Stimulated activated CD8-positive, alpha-beta memory T cell treated with anti-CD3 and anti-CD28 coated beads, Interleukin-12 subunit alpha, Interleukin-12 subunit beta, amount 100 ng/mL, for 4 hours (primary cell): Measurements from ENCODE around the gene CPS1.

Experiments used
- DNase-seq: peaks from one replicate; pipeline ENCODE4 v3.0.0-alpha.2; 2020; ENCODE audit warnings: low read depth

The CPS1 gene

GRCh38 chr2:210606001-210606400 is 49.6 kb downstream of the CPS1 start:
- DNase-seq = no peak

DNA sequence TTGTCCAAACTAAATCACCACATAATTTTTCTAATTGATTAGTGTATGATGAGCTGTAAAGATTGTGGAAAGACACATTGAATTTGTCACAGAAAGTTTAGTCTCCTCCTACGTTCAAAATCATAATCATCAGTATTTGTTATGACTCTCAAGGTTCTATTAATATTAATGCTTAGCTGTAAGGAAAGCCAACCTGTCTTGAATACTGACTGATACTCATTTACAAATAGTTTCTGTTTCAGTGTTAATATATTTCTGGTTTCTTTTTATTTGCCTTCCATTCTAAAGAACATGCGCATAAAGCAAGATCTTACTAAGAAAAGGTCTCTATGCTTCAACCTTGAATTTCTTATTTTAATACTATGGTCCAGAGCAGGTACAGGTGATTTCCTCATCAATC is 55.1 kb downstream of the CPS1 start:
- no peak for DNase-seq

GRCh38 chr2:210616074-210616473 is 59.7 kb downstream of the CPS1 start:
- no peak for DNase-seq

DNA sequence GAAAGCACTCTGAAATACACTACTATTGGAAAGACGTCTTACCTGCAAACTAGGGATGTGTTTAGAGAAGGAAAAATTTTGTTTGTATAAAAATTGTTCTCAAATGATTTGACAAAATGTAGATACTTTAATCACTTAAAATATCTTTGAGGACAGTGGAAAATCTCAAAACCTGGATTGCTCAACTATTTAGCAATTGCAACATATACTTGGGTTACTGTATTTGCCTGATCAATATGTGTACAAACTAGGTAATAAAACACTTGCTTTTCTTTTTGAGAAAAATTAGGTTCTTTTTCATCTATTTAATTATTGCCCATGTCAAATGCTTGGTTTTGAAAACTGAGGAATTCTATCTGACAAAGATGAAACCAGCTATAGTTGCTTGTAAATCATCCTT is 60.9 kb downstream of the CPS1 start:
- DNase-seq = no peak

DNA sequence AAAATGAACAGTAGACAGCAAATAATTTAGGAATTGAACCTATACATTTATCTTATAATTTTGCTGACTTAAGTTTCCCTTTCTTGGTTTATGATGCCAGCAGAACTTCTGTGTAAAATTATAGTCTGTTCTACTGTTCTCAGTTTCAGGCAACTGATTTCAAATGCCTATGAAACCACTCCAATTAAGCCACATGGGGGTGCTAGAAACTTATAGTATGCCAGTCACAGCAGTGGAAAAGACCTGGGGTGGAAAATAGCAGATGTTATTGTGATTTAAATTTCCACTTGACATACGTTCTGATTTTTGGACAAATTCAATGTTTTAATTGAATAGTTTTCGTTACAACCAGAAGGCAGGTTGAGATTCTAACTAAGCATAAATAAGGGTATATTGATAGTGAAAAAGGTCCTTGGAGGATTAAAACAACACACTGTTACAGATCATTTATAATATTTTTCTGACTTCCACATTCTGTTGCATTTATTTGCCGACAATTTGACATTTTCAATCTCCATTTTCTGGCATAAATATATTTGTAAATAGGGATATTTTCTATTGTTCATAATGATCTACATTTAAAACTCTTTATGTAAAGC is 61.4 kb downstream of the CPS1 start:
- DNase-seq = no peak

DNA sequence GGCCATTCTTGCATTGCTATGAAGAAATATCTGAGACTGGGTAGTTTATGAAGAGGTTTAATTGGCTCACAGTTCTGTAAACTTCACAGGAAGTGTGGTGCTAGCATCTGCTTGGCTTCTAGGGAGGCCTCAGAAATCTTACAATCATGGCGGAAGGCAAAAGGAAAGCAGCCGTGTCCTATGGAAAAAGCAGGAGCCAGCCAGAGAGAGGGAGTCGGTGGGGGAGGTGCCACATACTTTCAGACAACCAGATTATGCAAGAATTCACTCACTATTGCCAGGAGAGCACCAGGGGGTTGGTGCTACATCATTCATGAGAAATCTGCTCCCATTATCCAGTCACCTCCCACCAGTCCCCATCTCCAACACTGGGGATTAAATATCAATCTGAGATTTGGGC is 64.1 kb downstream of the CPS1 start:
- DNase-seq = no peak

DNA sequence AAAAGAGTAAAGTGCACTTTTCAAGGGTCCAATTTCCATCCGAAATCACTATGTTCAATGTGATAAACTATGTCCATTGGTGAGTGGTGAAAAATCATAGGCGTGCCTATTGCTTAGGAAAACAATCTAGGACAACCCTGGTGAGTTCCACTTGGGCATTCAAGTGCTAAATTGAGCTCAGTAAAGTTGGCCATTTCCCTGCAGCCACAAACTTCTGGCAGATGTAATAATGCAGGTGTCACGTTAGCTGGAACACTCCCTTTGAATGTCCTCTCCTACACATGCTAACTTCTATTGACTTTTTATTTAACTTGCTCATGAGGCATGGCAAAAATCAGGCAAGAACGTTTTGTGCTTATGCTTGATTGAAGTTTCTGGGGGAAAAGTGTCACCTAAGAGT is 67.1 kb downstream of the CPS1 start:
- DNase-seq = no peak

- no peak for DNase-seq
Measured at GRCh38 chr2:210626849-210627248, 70.5 kb downstream of the CPS1 start.

DNA sequence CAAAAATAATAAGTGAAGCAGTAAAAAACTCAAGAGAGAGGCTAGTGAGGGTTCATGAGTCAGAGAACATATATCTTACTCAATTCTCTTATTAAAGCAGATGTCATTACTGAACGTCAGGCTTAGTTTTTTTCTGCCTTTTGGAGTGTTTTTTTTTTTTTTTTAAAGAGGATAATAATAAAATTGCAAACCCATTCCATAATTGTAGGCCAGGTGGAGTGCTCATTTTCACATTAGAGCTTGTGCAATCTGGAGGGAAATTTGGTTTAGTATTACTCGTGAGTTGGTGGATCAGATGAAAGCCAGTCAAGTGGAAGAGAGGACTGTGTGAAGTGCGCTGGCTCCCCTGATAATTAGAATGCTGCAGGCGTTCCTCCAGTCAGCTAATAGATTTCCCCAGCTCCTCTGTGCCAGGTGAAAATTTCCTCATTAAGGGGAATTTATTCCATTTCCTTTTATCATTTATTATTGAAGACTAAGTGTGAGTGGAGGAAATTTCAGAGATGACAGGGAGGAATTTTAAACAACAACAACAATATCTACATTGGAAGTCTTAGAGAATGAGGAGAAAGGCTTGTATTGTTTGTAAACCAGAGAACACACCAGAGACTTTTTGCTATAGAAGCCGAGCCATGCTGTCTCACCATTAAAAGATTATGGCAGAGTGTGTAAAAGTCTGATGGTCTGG is 74.6 kb downstream of the CPS1 start:
- no peak for DNase-seq

- no peak for DNase-seq
Measured at GRCh38 chr2:210633699-210634098, 77.3 kb downstream of the CPS1 start.

- no peak for DNase-seq
Measured at GRCh38 chr2:210635257-210635656, 78.9 kb downstream of the CPS1 start.

DNA sequence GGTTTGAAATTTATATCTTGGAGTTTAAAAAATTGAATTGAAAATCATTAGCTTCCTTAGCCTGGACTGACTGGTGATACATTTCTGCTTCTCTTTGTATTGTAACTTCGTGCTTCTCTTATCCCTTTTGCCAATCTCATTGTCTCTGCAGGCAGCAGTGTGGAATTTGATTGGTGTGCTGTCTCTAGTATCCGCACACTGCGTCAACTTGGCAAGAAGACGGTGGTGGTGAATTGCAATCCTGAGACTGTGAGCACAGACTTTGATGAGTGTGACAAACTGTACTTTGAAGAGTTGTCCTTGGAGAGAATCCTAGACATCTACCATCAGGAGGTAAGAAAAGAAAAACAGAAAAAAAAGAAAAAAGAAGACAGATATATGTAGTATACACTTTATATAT is 85.9 kb downstream of the CPS1 start:
- no peak for DNase-seq

DNA sequence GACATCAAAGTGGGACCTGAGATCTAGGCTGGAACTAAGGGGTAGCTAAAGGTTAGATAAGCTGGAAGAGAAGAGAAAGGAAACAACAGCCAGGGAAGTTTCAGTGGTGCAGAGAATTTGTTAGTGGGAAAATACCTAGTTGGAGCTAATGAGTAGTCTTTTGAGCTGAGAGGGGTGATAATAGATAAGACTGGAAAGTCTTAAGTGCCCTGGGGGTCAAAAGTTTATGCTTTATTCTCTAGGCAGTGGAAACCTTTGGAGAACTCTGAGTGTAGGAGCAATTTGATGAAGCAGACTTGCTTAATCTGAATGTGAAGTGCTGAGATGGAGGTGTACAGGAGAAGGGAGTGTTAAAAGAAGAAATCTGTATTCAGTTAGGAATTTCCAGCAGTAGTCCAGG is 90.8 kb downstream of the CPS1 start:
- no peak for DNase-seq

DNA sequence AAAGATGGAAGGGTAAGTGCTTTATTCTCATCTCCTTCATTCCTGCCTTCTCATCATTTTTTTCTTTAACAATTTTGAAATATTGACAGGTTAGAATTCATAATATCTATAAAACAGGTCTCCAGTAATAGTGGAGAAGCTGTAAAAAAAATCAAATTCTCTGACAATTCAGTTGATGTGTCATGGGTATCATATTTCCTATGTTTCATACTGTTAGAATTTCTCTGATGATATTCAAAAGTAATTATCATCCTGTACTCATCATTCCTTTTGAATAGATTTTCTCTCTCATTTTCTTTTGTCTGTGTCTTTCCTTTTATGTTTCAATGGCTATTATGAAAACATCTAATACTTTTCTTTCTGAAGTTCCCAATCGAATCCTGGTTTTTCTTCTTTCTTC is 97.7 kb downstream of the CPS1 start:
- no peak for DNase-seq

DNA sequence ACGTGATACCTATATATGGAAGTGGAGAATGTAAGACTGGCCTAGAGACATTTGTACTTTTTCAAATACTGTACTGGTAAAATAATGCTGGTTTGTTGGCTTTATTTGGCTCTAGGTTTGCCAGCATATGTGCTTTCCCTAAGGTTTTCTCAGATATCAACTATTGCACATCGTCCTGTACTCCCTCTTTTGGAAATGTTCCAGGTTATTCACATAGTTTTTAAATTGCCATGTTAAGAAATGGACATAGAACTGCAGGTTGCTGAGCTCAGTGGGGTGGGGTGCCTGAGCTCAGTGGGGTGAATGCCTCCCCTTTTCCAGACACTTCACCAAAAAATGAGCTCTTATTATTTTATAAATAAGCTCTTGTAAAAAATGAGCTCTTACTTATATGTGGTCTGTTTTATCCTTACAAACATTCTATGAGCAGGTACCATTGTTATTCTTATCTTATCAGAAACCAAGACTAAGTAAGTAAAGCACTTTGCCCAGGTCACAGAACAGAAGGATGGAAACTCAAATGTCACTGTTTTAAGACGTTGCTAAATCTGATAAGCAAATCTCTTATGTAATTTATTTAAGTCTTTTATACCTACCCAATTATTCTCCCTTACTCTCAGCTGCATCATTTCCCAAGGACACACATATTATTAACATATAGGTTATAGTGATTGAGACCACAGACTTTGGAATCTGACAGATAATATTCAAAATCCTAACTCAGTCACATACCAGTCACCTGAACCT is 99.0 kb downstream of the CPS1 start:
- no peak for DNase-seq

DNA sequence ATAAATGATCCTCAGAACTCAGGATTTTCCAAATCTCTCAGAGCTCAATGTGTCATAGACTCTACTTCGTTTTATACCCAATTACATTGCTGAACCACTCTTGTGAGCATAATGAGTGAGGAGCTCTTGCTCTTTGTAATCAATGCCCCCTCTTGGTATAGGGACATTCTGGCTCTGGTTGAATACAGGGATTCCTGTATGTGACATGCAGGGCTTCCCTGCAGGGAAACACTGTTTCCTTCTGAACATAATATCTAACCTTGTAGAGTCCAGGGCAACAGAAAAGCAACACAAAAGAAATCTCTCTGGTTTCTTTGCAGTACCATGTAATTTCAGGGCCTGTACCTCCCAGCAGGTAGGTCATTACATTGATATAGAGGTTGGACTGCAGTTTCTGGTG is 101.5 kb downstream of the CPS1 start:
- DNase-seq = no peak

DNA sequence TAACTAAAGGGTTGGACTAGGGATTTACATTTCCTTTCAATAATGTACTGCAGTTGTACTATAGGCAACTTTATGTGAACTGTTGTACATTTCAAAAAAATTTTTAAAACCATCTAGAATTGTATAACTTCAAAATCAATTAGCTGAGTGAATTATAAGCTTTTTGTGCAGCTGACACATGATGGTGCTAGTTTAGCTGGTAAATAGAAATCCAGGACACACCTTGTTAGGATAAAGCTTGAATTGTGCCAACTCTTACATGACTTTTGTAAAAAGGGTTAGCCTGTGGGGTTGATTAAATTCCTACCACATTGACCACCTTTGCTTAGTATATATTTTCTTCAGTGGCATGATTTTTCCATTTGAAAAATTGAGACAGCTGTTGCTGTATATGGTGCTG is 104.4 kb downstream of the CPS1 start:
- DNase-seq = no peak

DNA sequence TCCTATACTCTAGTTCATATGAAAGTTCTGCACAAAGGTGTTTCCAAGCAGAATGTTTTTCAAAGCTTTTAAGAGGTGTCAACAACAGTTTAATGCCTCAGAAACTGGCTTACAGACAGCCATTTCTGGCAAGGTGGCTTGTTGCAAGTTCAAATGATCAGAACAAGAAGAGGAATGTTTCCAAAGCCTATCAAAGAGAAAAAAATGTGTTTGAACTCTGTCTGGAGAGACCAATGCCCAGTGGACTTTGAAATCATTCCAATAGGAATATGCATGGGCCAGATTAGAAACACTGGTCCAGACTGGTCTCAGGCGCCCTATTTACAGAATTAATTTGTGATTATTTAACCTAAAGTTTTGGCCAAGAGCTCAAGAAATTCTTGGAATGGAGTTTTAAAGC is 106.2 kb downstream of the CPS1 start:
- no peak for DNase-seq

DNA sequence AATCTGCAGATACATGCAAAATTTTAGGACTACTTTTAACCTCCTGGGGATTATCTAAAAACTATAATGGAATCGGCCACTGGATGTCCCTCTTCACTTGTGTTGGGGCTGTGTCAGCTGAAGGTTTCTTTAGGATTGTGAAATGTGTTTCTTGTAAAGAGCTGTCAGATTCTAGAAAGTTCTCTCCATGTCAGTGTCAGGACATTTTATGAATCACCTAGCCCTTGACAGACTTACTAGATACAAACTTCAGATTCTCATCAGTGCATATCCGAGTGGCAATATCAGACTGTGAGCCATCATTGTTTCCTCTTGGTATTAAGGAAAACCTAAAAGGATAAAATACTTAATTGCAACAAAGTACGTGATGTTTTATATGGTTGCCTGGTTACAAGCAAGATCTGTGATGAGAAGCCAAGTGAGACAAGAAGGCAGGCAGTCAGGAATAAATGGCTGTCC is 107.3 kb downstream of the CPS1 start:
- DNase-seq = no peak

DNA sequence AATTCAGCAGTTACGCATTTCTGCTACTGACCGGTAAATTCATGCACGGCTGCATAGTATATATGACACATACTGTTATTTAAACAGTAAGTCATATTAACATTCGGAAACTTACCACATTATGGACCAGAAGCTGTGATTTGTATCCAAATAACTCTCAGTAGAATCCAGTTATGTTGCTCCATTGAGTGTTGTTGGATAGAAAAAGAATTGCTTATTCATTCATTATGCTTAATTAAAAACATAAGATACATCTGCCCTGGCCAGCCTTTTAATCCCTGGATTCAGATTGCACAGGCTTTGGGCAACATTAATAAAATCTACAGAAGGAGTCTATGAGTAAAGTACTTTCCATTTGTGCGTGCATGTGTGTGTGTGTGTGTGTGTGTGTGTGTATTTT is 111.3 kb downstream of the CPS1 start:
- DNase-seq = no peak

- no peak for DNase-seq
Measured at GRCh38 chr2:210671065-210671464, 114.7 kb downstream of the CPS1 start.

GRCh38 chr2:210673117-210673516 is 116.7 kb downstream of the CPS1 start:
- no peak for DNase-seq

- DNase-seq = no peak
Measured at GRCh38 chr2:210676067-210676466, 119.7 kb downstream of the CPS1 start.

DNA sequence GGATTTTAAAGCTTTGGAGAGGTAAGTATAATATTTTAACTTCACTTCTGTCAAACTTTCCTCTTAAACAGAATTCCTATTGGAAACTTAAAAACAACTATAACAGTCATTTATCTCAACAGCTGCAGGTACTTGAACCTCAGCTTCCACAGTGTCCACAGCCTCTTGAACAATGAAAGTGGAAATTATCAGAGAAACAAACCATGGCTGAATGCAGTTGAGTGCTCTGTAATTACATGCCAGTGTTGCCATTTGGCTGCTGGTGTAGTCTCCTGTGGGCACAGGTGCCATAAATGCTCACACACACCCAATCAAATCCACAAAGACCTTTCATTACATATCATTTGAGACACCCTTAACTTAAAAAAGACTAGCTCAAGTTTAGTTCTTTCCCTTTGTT is 125.1 kb downstream of the CPS1 start:
- DNase-seq = no peak
